Progenitor cell of endocrine pancreas (in vitro differentiated cells): ENCODE measurements around the gene HAUS3. TPM values are rescaled to one million over a fixed set of nuclear protein-coding genes. Genes with fewer than 3 reads are reported as not detected.
"Not testable (repeated sequence)": the region's sequence is repeated elsewhere in the genome, so short reads cannot be mapped to it uniquely, and the experiment has no call there.

Experiments
- DNase-seq: peaks from one replicate; pipeline ENCODE4 v3.0.0; 2021; ENCODE audit warnings: low spot score; ENCODE audit not compliant: unreplicated experiment
- H3K27ac Mint-ChIP-seq: 2 replicates; pipeline ENCODE4 v1.8.0; 2021; ENCODE audit warnings: mild to moderate bottlenecking, moderate library complexity, mixed read lengths
- H3K27me3 Mint-ChIP-seq: 2 replicates; pipeline ENCODE4 v1.8.0; 2021; ENCODE audit warnings: mixed read lengths
- H3K36me3 Mint-ChIP-seq: 2 replicates; pipeline ENCODE4 v1.8.0; 2022; ENCODE audit warnings: mixed read lengths; ENCODE audit not compliant: insufficient read depth
- H3K4me1 Mint-ChIP-seq: 2 replicates; pipeline ENCODE4 v1.8.0; 2021; ENCODE audit warnings: low read depth, mixed read lengths
- H3K4me3 Mint-ChIP-seq: 2 replicates; pipeline ENCODE4 v1.8.0; 2021; ENCODE audit warnings: low read depth, mild to moderate bottlenecking, moderate library complexity, mixed read lengths
- H3K9me3 Mint-ChIP-seq: 2 replicates; pipeline ENCODE4 v1.8.0; 2021; ENCODE audit warnings: low read depth, mixed read lengths
- total RNA-seq: library from RNA; stranded (reverse); gene quantifications from 2 replicates; pipeline ENCODE4 v1.2.1, GENCODE V29; 2021
- TF ChIP-seq, protein P1 (sequence below): fragments of 200-600 bp; sonication (generic); IDR thresholded peaks from one replicate; pipeline ENCODE4 v1.5.0; 2021; ENCODE audit warnings: antibody characterized with exemption, mild to moderate bottlenecking; ENCODE audit not compliant: unreplicated experiment

HAUS3 gene
- total RNA-seq, 1 donor from 2014 or later = 18.3 TPM

DNA sequence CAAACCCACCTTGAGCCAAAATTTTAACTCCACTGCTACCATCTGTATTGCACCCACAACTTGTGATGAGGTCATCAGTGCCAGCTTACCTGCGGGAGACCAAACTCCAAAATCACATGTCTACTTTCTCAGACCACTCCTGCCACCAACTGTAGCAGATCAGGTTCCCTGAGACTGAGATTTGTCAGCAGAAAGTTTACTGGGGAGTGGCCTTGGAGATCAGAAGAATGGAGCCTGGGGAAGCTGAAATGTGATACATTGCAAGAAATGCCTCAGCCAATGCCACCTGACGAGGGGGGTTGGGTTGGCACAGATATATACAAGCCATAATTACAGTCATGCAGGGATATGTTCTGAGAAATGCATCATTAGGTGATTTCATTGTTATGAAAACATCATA is 19.1 kb downstream of the HAUS3 start:
- no peak for DNase-seq
- TF ChIP-seq, protein P1, sequence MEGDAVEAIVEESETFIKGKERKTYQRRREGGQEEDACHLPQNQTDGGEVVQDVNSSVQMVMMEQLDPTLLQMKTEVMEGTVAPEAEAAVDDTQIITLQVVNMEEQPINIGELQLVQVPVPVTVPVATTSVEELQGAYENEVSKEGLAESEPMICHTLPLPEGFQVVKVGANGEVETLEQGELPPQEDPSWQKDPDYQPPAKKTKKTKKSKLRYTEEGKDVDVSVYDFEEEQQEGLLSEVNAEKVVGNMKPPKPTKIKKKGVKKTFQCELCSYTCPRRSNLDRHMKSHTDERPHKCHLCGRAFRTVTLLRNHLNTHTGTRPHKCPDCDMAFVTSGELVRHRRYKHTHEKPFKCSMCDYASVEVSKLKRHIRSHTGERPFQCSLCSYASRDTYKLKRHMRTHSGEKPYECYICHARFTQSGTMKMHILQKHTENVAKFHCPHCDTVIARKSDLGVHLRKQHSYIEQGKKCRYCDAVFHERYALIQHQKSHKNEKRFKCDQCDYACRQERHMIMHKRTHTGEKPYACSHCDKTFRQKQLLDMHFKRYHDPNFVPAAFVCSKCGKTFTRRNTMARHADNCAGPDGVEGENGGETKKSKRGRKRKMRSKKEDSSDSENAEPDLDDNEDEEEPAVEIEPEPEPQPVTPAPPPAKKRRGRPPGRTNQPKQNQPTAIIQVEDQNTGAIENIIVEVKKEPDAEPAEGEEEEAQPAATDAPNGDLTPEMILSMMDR = no peak

DNA sequence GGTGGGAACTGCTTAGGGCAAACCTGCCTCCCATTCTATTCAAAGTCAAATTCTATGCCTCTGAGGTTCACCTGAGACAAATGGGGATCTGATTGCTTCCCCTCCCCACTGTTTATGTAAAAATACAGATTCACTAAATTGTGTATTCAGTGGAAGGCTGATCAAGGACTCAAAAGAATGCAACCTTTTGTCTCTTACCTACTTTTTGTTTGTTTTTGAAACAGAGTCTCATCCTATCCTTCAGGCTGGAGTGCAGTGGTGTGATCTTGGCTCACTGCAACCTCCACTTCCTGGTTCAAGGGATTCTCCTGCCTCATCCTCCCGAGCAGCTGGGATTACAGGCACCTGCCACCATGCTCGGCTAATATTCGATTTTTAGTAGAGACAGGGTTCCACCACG is 20.5 kb downstream of the HAUS3 start:
- not testable (repeated sequence) for H3K27me3 Mint-ChIP-seq, H3K4me3 Mint-ChIP-seq, DNase-seq, H3K4me1 Mint-ChIP-seq, H3K36me3 Mint-ChIP-seq, H3K27ac Mint-ChIP-seq, H3K9me3 Mint-ChIP-seq

More for the DNA sequence above, 19.1 kb downstream of the HAUS3 start:
- H3K27me3 Mint-ChIP-seq = no peaks in the 10 kb centered on the region
- no peaks in the 10 kb centered on the region for H3K36me3 Mint-ChIP-seq
- H3K4me3 Mint-ChIP-seq = no peak overlapping the region
- H3K4me1 Mint-ChIP-seq = peaks cover 4% of the 10 kb centered on the region
- H3K27ac Mint-ChIP-seq = no peak overlapping the region
- no peaks in the 10 kb centered on the region for H3K9me3 Mint-ChIP-seq

DNA sequence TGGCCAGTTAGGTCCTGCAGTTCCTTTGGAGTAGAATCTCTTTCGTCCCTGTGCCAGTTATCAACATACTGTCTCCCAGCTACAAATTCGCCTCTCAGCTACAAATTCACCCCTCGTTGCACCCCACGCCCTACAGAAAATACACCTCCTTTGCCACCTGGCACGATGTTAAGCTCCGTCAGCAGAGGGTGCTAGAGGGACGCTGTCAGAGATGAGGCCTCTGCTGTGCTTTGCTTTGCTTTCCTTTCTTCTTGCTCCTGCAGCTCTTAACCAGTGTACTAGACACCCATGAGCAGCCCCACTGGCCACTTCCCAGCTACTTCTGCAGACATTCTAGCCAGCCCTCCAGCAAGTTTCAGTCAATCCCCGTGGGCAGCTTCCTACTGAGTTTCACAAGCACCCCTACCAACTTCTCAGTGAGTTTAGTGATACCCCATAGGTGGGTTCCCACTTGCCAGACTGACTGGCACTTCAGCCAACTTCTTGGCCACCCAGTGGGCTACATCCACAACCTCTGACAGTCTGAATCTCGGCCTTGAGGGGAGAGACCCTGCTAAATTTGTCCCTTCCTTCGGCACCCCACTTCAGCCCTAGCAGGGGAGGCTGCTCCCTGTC is 21.8 kb downstream of the HAUS3 start:
- TF ChIP-seq, protein P1 = peak; percentile 83
- Mint-ChIP-seq H3K4me1 (peaks cover 4% of the 10 kb centered on the region), H3K9me3 (no peaks in the 10 kb centered on the region), H3K27me3 (no peaks in the 10 kb centered on the region), H3K27ac (no peak overlapping the region), H3K36me3 (no peaks in the 10 kb centered on the region), H3K4me3 (no peak overlapping the region)
- peak; percentile 54 for DNase-seq

DNA sequence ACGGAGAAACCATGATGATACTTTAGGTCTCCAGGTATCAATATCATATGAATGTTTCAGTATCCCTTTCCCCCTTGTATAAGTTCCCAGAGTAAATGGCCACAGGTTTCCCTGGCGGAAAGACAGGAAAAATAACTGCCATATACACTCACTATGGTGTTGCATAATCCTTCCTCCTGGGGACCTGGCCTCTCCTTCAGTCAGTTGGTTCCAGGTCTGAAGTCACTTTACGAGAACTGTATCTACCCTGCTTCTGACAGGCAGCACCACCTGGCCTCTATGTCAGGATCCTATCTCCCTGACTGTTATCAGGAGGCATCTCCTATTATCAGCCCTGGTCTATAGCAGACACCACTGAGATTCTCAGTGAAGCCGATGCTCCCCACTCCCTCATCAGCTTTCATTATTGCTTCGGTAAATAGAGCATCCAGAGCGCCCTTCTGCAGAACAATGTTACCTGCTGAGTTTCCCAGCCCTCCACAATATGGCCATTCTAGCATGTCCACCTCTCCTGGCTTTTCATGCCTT is 22.6 kb downstream of the HAUS3 start:
- TF ChIP-seq, protein P1 = no peak
- Mint-ChIP-seq H3K27ac (no peak overlapping the region), H3K36me3 (no peaks in the 10 kb centered on the region), H3K9me3 (no peaks in the 10 kb centered on the region), H3K4me3 (no peak overlapping the region), H3K4me1 (peaks cover 4% of the 10 kb centered on the region), H3K27me3 (no peaks in the 10 kb centered on the region)
- no peak for DNase-seq

DNA sequence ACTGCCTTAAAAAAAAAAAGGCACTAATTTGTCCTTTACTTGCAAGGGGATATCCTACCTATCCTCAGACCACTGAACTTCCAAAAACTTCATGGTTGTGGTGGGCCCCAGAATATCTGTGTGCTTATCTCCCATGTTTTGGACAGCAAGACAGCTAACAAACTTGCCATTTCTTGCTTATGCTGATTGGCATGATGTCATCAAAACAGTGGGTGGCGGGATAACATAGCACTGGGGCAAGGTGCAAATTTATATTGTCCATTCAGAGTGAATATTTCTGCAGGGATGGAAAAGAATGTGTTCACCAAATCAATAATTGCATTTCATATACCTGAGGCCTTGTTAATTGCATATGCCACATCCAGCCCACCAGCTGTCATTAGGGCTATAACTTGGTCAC is 23.5 kb downstream of the HAUS3 start:
- DNase-seq = no peak
- Mint-ChIP-seq H3K9me3 (no peaks in the 10 kb centered on the region), H3K27ac (no peak overlapping the region), H3K36me3 (no peaks in the 10 kb centered on the region), H3K4me1 (peaks cover 4% of the 10 kb centered on the region), H3K27me3 (no peaks in the 10 kb centered on the region), H3K4me3 (no peak overlapping the region)
- TF ChIP-seq, protein P1 = no peak

DNA sequence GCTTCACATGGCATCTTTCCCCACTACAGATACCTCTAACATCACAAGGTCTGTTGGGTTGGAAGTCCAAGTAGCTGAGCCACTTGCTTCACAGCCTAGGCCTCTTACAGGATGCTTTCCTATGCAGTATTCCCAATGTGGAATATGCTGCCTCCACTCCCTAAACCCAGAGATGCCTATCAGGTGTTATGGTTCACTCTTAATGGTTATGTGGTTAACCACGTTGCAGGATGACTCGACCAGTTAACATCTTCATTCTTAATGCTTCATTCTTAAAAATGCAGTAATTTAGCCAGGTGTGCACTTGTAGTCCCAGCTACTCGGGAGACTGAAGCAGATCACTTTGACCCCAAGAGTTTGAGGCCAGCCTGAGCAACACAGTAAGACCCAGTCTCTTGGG is 24.2 kb downstream of the HAUS3 start:
- H3K27ac Mint-ChIP-seq = no peak overlapping the region
- no peaks in the 10 kb centered on the region for H3K36me3 Mint-ChIP-seq
- H3K4me3 Mint-ChIP-seq = no peak overlapping the region
- peaks cover 2% of the 10 kb centered on the region for H3K4me1 Mint-ChIP-seq
- no peak for DNase-seq
- no peaks in the 10 kb centered on the region for H3K27me3 Mint-ChIP-seq
- TF ChIP-seq, protein P1 = no peak
- H3K9me3 Mint-ChIP-seq = no peaks in the 10 kb centered on the region
